HS-5 (cell line): ENCODE data around the gene NARF.
"Not testable (repeated sequence)": the region's sequence is repeated elsewhere in the genome, so short reads cannot be mapped to it uniquely, and the experiment has no call there.

ENCODE experiments used
- DNase-seq: peaks from one replicate; pipeline ENCODE4 v3.0.0-alpha.2; 2012; ENCODE audit warnings: low read depth

The NARF gene

DNA sequence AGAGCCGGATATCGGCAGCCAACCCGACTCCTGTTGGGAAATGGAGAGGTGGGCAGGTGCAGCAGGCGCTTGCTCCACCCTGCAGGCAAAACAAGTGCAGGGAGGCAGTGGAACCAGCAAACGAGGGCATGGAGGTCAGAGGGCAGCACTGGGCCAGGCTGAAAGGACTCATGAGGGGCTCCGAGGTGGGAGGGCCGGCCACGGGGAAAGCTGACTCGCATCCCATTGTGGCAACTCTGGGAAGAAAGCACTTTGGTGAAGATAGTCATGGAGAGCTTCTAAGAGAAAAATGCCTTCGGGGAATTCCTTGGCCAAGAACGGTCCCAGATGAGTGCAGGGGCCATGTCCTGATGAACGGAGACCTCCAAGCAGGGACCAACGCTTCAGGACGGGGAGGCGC is 12.4 kb upstream of the NARF start:
- DNase-seq, result no peak

DNA sequence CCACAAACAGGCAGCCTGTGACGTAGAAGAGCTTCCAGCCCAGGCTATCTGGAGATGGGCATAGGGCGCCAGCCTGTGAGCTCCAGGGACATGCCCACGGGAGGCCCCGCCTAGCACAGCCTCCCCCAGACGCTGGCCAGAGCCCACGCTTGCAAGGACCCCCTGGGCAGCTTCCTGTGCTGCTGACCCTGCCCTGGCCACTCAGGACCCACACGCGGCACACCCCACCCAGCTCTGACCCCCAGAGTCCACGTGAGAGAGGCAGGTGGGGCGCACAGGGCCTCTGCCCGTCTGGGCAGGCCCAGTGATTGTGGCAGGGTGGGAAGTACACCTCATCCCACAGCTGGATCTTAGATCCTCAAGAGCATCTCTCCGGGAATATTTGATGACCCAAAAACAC is 11.9 kb upstream of the NARF start:
- DNase-seq, result no peak

DNA sequence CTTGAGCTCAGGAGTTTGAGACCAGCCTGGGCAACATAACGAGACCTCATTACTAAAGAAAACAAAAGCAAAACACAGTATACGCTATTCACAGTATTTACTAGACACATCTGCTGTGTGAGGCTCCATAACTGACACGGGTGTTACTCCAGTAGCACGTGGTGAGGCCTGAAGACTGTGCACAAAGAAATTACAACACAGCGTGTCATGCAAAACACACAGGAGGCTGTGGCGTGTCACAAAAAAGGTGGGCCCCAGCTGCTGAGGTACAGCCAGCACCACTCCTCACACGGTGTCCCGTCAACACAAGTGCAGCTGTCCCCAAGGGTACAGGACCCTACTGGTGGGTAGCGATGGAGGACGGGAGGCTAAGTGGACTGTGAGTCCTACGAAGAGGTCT is 10.7 kb upstream of the NARF start:
- no peak for DNase-seq

DNA sequence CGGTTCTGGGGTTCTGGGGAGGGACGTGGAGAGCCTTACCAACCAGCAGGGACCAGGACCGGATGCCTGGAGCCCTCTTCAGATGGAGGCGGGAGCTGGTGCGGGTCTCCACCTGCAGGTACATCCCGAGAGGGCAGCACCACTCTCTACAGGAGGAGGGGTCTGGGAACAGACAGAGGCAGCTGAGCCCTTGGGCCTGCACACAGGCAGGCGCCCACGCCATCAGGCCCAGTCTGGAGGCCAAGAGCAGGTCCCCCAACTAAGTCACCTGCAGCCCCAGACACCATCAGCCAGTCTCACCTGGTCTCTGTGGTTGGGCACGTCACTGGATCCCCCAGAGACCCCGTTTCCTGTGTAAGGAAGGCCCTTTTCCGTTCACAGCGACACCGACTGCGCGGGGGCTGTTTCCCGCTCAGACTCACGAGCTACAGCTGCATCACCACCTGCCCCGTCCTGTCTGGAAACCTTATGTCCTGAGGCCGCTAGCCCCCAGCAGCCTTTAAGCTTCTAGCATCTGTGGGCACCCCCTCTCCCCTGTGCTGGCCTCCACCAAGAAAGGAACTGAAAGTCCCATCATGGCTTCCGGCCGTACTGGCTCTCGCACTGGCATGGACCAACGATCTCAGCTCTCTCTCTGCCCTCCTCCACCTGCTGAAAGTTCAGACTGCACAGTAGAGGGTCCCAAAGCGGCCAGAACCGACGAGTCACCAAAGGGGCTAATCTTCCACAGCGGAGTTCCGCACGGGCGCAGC is 9.2 kb upstream of the NARF start:
- DNase-seq, result no peak

DNA sequence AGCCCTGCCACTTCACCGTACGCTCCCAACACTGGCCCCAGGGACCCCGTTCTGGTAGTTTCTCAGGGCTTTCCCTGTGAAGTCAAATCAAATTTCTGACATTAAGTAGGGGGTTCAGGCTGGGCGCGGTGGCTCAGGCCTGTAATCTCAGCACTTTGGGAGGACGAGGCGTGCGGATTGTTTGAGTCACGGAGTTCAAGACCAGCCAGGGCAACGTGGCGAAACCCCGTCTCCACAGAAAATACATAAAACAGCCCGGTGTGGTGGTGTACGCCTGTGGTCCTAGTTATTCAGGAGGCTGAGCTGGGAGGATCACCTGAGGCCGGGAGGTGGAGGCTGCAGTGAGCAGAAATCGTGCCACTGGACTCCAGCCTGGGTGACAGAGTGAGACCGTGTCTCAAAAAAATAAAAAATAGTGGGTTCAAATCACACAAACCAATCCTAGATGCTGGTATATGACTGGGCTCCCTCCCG is 8.6 kb upstream of the NARF start:
- no peak for DNase-seq

DNA sequence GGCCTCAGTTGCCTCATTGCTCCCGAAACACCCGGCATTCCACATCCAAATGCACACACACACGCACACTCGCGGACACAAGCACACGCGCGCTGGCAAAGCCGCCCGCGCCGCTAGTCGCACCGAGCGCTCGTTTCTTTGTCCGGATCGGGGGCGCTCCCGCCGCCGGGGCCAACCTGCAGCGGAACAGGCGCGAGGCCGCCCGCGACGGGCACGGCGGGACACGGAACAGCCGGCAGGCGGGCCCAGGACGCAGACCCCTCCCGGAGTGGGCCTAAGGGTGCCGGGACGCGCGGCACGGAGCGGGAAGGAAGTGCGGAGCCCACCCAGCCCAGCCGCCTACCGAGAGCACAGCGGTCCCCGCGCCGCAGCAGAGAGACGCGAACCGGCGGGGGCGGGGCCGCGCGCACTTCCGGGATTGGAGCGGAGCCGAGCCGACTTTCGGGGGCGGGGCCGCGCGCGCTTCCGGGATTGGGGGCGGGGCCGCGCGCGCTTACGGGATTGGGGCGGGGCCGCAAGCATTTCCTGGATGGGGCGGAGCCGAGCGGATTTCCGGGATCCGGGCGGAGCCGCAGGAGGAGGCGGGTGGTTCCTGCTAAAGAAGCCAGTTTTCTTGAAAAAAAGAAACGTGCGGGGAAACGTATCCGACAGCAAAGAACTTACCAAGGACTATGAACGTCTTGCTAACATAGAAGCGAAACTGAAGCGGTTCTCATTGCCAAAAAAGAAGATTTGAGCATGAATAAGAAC is 8.0 kb upstream of the NARF start, which contains the start of gene CYBC1:
Gene CYBC1, minus strand, starts transcription at position 396 of the 750 bp plus-strand sequence. CDS start 1,498 bp downstream, outside the sequence.
- DNase-seq, result peak; percentile 65

DNA sequence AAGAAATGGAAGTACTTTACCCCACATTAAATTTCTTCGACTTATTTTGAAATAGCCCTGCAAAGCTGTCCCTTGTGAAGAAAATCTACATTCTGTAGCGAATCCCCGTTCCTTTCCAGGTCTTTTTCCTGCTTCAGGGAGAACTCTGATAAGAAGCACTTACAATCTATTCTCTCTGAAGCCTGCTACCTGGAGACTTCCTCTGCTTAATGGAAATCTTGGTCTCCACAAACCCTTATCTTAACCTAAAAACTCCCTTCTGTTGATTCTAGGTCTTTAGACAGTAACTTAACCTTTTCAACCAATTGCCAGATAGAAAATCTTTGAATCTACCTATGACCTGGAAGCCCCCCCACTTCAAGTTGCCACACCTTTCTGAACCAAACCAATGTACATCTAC is 6.4 kb upstream of the NARF start:
- DNase-seq, result no peak

DNA sequence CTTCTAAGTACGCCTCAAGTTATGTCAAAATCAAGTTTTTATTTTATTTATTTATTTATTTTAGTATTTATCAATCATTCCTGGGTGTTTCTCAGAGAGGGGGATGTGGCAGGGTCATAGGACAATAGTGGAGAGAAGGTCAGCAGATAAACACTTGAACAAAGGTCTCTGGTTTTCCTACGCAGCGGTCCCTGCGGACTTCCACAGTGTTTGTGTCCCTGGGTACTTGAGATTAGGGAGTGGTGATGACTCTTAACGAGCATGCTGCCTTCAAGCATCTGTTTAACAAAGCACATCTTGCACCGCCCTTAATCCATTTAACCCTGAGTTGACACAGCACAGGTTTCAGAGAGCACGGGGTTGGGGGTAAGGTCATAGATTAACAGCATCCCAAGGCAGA is 5.4 kb upstream of the NARF start:
- not testable (repeated sequence) for DNase-seq

DNA sequence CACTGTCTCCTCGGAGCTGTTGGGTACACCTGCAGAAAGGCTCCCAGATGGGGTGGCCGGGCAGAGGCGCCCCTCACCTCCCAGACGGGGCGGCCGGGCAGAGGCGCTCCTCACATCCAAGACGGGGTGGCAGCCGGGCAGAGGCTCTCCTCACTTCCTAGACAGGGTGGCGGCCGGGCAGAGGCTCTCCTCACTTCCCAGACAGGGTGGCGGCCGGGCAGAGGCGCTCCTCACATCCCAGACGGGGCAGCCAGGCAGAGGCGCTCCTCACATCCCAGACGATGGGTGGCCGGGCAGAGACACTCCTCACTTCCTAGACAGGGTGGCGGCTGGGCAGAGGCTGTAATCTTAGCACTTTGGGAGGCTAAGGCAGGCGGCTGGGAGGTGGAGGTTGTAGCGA is 4.8 kb upstream of the NARF start:
- DNase-seq, result not testable (repeated sequence)

DNA sequence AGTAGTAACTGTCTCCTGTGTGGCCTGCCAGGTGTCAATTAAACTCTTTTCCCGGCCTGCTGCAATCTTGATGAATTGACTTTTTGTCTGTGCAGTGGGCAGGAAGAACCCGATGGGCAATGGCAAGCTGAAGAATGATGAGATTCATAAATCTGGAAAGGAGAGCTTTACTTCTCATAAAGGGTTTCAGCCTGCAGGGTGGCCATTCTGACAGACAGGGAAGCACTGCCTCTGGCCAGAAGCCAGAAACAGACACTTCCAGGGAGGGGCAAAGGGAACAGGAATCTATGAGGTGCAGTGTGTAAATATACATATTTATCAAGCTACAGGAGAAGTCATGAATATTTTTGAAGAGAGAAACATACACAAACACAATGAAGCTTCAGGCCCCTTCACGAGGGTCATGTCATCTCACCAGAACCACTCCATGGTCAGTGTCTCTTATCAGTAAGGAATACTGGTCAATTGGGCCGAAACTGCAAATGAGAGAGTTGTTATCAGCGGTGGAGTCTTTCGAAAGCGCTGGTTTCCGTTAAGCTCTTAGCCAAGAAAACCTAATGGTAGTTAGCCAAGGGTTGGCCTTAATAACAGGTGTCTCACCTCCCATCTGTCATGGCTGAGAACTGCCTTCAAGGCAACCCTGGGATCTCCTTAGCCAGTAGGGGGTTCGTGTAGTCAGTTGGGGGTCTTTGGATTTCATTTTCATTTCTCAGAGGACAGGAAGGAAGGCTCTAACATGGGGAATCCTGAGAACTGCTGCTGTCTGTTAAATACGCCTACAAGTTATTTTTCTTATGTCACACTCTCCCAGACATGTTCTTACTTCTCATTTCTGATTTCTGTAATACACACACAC is 1.2 kb upstream of the NARF start:
- DNase-seq, result no peak

DNA sequence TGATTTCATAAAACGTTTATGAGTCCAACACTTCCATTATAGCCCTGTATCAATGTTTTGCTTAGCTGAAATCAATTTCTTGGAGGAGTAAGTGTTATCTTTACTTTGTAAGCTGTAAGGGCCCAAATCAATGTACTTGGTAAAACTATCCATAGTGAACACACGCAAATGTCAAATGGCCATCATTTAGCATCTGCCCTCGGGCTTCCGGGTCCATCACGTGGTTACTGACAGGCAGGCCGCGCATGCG is 687 bp upstream of the NARF start:
- DNase-seq, result no peak

DNA sequence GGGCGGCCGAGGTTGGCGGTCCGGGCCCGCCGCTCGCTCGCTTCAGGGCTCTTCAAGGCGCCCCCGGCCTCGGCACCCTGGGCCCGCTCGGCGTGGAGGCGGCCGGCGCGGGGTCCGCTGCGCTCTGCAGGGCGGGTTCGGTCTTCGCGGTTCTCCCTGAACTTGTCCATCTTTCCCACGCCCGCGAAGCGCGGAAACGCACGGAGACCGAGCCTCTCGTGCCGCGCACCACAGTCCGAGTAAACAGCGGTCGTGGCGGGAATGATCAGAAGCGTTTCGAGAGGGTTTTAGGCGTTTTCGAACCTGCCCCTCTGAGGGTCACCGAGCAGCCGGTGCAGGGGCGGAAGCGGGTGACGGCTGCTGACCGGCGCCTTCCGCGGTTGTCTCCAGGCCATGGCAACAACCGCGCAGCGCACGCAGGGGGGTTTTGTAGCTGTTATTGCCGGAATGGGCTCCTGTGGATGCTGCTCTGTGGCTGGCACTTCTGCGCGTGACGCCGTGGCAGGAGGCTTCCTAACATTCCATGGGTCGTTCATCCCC is 414 bp downstream of the NARF start:
- DNase-seq, result no peak

DNA sequence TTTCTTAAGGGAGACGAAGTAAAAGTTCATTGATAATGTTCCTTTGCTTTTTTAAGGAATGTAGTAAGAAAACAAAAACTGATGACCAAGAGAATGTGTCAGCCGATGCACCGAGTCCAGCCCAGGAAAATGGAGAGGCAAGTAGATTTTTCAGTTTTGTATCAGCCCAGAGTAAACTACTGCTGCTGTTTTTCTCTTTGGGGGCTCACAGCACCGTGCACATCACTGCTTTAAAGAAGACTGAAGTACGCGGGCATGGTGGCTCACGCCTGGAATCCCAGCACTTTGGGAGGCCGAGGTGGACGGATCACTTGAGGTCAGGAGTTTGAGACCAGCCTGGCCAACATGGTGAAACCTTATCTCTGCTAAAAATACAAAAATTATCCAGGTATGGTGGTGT is 1.4 kb downstream of the NARF start:
- not testable (repeated sequence) for DNase-seq

DNA sequence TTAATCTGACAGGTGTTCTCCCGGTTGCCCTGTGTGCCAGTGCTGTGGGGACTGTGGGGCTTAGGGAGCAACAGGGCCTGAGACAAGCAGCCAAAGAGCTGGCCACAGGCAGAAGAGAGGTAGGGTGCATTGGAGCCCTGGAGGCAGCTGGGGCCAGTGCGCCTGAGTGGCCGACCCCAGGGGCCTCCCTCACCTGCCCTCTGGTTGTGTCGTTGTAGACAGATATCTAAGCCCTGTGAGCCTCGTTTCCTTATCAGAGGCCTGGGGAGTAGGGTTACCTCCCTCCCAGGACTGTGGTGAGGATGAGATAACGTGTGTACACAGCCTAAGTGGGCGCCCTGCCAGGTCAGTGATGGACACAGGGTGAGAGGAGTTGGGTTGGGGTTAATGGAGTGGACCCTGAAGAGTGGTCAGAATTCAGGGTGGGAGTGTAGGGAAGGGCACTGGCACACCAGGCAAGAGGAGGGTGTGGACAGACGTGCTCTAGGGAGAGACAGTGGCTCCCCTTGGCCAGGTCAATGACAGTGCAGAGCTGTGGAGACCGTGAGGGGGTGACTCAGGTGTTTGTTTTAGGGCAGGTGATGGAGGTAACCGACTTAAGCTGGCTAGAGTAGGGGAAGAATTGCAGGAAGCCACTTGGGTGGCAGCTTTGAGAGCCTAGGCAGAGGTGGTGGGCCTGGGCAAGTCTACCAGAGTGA is 3.4 kb downstream of the NARF start:
- no peak for DNase-seq

DNA sequence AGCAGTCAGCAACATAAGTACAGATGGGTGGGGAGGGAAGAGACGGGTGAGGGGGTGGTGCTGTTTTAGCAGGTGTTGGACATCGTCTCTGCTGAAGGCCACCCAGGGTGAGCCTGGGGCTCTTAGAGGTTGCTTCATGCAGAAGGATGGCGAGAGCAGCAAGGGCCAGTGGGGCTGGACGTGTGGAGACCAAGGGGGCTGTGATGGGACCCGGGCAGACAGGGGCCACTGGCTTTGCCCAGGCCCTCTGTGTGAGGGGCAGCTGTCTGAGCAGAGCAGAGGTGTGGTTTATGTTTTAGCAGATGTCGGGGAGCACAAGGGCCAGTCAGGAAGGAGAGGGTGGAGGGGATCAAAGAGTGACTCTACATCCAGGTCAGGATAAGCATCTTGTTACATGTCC is 4.8 kb downstream of the NARF start:
- no peak for DNase-seq

DNA sequence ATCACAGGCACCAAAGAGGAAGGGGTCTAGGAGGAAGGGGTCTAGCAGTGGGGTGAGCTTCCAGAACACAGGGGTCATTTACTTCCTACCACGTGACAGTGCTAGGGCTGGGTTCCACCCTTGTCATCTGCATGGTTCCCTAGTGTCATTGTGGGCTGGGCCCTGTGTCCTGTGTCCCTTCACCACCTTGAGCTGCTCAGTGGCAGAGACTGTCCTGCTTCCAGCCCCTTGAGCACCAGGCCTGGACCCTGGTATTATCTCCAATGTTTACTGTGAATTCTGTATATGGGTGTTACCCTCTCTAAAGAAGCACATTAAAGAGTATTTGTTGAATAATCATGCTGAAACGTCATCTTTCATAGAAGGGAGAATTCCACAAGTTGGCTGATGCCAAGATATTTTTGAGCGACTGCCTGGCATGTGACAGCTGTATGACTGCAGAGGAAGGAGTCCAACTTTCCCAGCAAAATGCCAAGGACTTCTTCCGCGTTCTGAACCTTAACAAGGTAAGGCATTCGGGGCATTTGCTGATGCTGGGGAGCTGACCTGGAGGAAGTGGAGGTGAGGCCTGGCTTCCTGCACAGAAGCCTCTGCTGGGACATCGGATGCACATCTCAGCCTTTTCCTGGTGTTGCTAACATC is 5.5 kb downstream of the NARF start:
- DNase-seq, result no peak

DNA sequence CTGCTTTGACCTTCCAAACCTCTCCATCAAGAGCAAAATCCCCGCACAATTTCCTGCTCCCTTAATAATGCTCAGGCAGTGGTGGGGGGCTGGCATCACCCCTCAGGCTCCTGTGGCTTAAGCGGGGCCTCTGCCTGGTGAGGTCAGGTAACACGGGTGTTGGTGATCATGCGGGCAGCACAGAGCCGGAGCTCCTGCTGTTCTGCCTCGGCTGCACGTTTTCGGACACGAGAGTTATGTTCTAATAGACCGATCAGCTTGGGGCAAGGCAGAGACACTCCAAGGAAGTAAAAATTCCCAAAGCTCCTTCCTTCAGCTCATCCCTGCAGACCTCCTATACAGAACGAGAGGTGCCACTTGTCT is 6.0 kb downstream of the NARF start:
- DNase-seq, result no peak

DNA sequence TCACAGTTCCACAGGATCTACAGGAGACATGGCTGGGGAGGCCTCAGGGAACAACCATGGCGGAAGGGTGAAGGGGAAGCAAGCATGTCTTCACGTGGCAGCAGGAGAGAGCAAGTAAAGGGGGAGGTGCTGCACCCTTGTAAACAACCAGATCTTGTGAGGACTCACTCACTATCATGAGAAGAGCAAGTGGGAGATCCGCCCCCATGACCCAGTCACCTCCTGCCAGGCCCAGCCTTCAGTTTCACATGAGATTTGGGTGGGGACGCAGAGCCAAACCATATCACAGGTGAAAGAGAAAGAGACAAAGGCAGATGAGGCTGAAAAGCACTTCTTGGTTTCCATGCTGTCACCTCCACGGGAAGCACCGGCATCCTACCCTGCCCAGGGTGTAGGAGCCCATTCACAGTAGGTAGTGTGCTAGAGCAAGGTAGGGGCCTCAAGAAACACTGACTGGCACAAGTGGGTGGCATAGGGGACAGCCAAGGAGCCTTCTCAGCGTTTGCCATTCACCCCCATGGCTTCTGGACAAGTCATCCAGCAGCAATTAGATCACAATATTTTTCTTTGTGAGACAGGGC is 6.6 kb downstream of the NARF start:
- DNase-seq, result no peak

DNA sequence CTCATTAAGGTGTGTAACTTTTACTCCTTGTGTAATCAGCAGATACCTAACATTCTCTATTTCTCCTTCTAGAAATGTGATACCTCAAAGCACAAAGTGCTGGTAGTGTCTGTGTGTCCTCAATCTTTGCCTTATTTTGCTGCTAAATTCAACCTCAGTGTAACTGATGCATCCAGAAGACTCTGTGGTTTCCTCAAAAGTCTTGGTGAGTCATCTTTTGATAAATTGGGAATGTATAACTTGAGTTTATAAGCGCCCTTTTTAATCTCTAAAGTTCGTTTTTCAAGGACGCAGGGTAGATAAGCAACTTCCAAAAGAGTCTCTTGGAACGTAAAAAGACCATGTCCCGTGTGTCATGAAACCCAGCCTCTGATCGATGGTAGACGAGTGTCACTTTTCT is 10.2 kb downstream of the NARF start:
- DNase-seq, result no peak

DNA sequence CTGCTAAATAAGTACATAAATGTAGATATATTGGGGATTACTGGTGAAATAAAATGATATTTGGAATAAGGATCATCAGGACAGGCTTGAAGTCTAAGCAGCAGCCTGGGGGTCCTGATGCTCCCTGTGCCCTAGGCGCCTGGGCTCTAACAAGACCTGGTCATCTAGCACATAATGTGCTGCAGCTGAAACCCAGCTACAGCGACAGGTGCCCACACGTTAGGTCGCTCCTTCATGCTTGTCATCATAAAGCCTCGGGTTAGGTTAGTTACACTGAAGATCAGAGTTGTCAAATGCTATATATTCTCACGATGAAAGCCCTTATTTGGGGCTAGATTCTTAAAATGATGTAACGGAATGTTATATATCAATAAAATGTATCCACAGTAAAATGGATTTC is 11.5 kb downstream of the NARF start:
- DNase-seq, result no peak
